A549 treated with Hydrocortisone at 1 μM for 4 hours (cell line): ENCODE measurements around the gene TRIM46. TPM values are rescaled to one million over a fixed set of nuclear protein-coding genes. Genes with fewer than 3 reads are reported as not detected.

Experiments used
- total RNA-seq: library from RNA; stranded (reverse); fragments of 200-300 nt; extraction: Qiagen RNA extraction; gene quantifications from 5 replicates; pipeline ENCODE4 v1.2.3, GENCODE V29; 2022

Gene TRIM46
- 1.7 to 2.9 TPM (median 2.7 TPM) in 5 replicates for total RNA-seq

GRCh38 chr1:155173478-155174323 lies at the start of gene TRIM46:
TRIM46 (plus strand) TSS chr1:155173849; CDS start chr1:155173967, 118 bp downstream.

GRCh38 chr1:155127105-155127966 lies 46.3 kb upstream of the TRIM46 start, which contains the start of gene EFNA1:
EFNA1 (plus strand) TSS chr1:155127876; CDS start chr1:155127978, 102 bp downstream.

GRCh38 chr1:155135415-155136028 lies 38.1 kb upstream of the TRIM46 start, which contains the start of gene SLC50A1:
SLC50A1 (plus strand) TSS chr1:155135852; CDS start chr1:155135912, 60 bp downstream.

GRCh38 chr1:155139895-155140629 lies 33.6 kb upstream of the TRIM46 start, which contains the start of gene DPM3:
DPM3 (minus strand) TSS chr1:155140531; CDS start chr1:155140240, 291 bp downstream.

GRCh38 chr1:155172732-155173477 lies 744 bp upstream of the TRIM46 start, which contains the start of gene KRTCAP2:
KRTCAP2 (minus strand) TSS chr1:155173304; CDS start chr1:155173224, 80 bp downstream.

GRCh38 chr1:155207806-155208540 lies 34.3 kb downstream of the TRIM46 start, which contains the start of gene THBS3:
THBS3 (minus strand) TSS chr1:155207897; CDS start chr1:155207876, 21 bp downstream.

GRCh38 chr1:155208541-155209311 lies 35.1 kb downstream of the TRIM46 start, which contains the start of gene MTX1:
MTX1 (plus strand) TSS chr1:155208695; CDS start chr1:155208805, 110 bp downstream.

Other genes starting within 250 kb of the TRIM46 start
- gene PMVK, start 237.1 kb upstream of the TRIM46 start, total RNA-seq = 42.1 to 48.4 TPM (median 43.6 TPM) in 5 replicates
- 13.1 to 16.1 TPM (median 14.7 TPM) in 5 replicates for gene PBXIP1, start 217.8 kb upstream of the TRIM46 start, total RNA-seq
- gene PYGO2, start 212.1 kb upstream of the TRIM46 start, total RNA-seq = 20.1 to 24.8 TPM (median 23.2 TPM) in 5 replicates
- gene SHC1, start 203.1 kb upstream of the TRIM46 start, total RNA-seq = 194 to 253 TPM (median 238 TPM) in 5 replicates
- 311 to 367 TPM (median 344 TPM) in 5 replicates for gene CKS1B, start 199.2 kb upstream of the TRIM46 start, total RNA-seq
- 38.8 to 45.4 TPM (median 43.8 TPM) in 5 replicates for gene FLAD1, start 190.5 kb upstream of the TRIM46 start, total RNA-seq
- gene LENEP, start 180.3 kb upstream of the TRIM46 start, total RNA-seq = not detected in 5 replicates
- 44.8 to 52.9 TPM (median 49.0 TPM) in 5 replicates for gene ZBTB7B, start 171.0 kb upstream of the TRIM46 start, total RNA-seq
- 0.37 to 0.77 TPM (median 0.52 TPM) in 5 replicates for gene DCST2, start 140.1 kb upstream of the TRIM46 start, total RNA-seq
- 0.07 to 0.08 TPM in 2 of 5 replicates, not detected in the others for gene DCST1, start 140.0 kb upstream of the TRIM46 start, total RNA-seq
- 84.2 to 106 TPM (median 101 TPM) in 5 replicates for gene ADAM15, start 122.5 kb upstream of the TRIM46 start, total RNA-seq
- 12.3 to 15.4 TPM (median 13.0 TPM) in 5 replicates for gene EFNA4, start 110.1 kb upstream of the TRIM46 start, total RNA-seq
- gene EFNA3, start 95.0 kb upstream of the TRIM46 start, total RNA-seq = 9.7 to 11.7 TPM (median 11.6 TPM) in 5 replicates
- 21.4 to 32.6 TPM (median 26.0 TPM) in 5 replicates for gene EFNA1, start 46.0 kb upstream of the TRIM46 start, total RNA-seq
- 32.8 to 36.7 TPM (median 34.6 TPM) in 5 replicates for gene SLC50A1, start 38.0 kb upstream of the TRIM46 start, total RNA-seq
- 69.5 to 108 TPM (median 98.1 TPM) in 5 replicates for gene DPM3, start 33.3 kb upstream of the TRIM46 start, total RNA-seq
- gene KRTCAP2, start 545 bp upstream of the TRIM46 start, total RNA-seq = 187 to 257 TPM (median 250 TPM) in 5 replicates
- 7.6 to 9.3 TPM (median 8.5 TPM) in 5 replicates for gene THBS3, start 34.0 kb downstream of the TRIM46 start, total RNA-seq
- gene MTX1, start 34.8 kb downstream of the TRIM46 start, total RNA-seq = 63.2 to 79.8 TPM (median 74.7 TPM) in 5 replicates
- gene ENTREP3, start 81.6 kb downstream of the TRIM46 start, total RNA-seq = 31.8 to 36.8 TPM (median 32.8 TPM) in 5 replicates
- 94.3 to 128 TPM (median 118 TPM) in 5 replicates for gene SCAMP3, start 88.5 kb downstream of the TRIM46 start, total RNA-seq
- gene CLK2, start 99.7 kb downstream of the TRIM46 start, total RNA-seq = 22.3 to 26.3 TPM (median 25.4 TPM) in 5 replicates
- gene HCN3, start 103.6 kb downstream of the TRIM46 start, total RNA-seq = 3.5 to 5.3 TPM (median 4.6 TPM) in 5 replicates
- not detected in 5 replicates for gene PKLR, start 127.6 kb downstream of the TRIM46 start, total RNA-seq
- gene FDPS, start 135.0 kb downstream of the TRIM46 start, total RNA-seq = 158 to 180 TPM (median 168 TPM) in 5 replicates
- gene RUSC1, start 147.0 kb downstream of the TRIM46 start, total RNA-seq = 42.2 to 54.3 TPM (median 53.4 TPM) in 5 replicates